ENCODE measurements around the gene IGFBP7. TPM values are rescaled to one million over a fixed set of nuclear protein-coding genes. Genes with fewer than 3 reads are reported as not detected.

The IGFBP7 gene
- total and polyA plus RNA-seq, 2 of the 8 experiments (the other 6 are each of a cell fraction or from before 2014, with no cell fraction given), result 0.17 to 0.48 TPM

DNA sequence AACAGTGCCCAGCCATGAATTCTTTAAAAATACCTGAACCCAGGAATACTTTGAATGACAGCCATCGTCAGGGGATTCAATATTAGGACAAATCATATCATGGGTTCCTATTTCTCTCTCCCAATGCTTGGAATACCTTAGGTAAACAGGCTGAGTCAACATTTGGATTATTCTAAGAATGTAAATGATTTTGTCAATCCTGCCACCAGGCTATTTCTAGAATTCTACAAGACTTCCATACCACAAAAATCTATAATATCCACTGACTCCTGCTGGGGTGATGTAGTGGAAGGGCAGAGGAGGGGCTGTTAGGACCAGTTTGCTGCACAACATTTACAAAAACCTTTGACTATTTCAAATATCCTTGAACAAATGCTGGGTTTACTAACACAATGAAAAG, 65.2 kb downstream of the IGFBP7 start (continued):
- TF ChIP-seq CHD7 (IDR thresholded peaks at IDR 0.05; ENCODE audit: insufficient replicate concordance, low read length), result no peak
- no peak for TF ChIP-seq NRF1 (IDR thresholded peaks at IDR 0.05; ENCODE audit: low read depth, low read length)
- no peak for TF ChIP-seq POLR2AphosphoS5 (IDR thresholded peaks at IDR 0.05; ENCODE audit: low read depth, low read length)
- no peak for TF ChIP-seq TBP (IDR thresholded peaks at IDR 0.05; ENCODE audit: low read depth, low read length)
- TF ChIP-seq CEBPB (IDR thresholded peaks at IDR 0.05; ENCODE audit: low read depth, low read length), result no peak
- TF ChIP-seq FOSL1 (IDR thresholded peaks at IDR 0.05; ENCODE audit: insufficient read depth, low read depth, low read length), result no peak
- no peak for TF ChIP-seq MAX (IDR thresholded peaks at IDR 0.05)
- no peak for TF ChIP-seq SP1 (IDR thresholded peaks at IDR 0.05; ENCODE audit: low read depth, low read length)
- TF ChIP-seq TAF7 (optimal IDR thresholded peaks at IDR 0.05; ENCODE audit: borderline replicate concordance, low read depth, low read length), result no peak
- TF ChIP-seq SUZ12 (IDR thresholded peaks at IDR 0.05; ENCODE audit: low read length), result no peak
- TF ChIP-seq CHD1 (IDR thresholded peaks at IDR 0.05; ENCODE audit: low read depth, low read length), result no peak
